ENCODE results near the gene BMPR2.
"Not testable (repeated sequence)": the region's sequence is repeated elsewhere in the genome, so short reads cannot be mapped to it uniquely, and the experiment has no call there.

The BMPR2 gene

DNA sequence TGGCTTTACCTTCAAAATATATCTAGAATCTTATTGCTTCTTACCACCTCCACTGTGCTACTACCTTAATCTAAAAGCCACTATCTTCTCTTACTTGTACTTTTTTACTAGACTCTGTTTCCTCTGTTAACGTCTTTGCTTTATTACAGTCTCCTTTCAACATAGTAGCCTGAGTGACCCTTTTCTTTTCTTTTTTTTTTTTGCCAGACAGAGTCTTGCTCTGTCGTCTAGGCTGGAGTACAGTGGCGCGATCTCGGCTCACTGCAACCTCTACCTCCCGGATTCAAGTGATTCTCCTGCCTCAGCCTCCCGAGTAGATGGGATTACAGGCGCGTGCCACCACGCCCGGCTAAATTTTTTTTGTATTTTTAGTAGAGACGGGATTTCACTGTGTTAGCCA lies 10.4 kb downstream of the BMPR2 start:
- H2AK5ac ChIP-seq (ENCODE audit: low read length); H3K4me1 ChIP-seq (ENCODE audit: control insufficient read depth, low read depth, low read length); H3K4ac ChIP-seq (ENCODE audit: low read depth, low read length); H3K56ac ChIP-seq (ENCODE audit: low read length); H3K79me1 ChIP-seq (ENCODE audit: low read length); H3K4me3 ChIP-seq (ENCODE audit: low read length); H3K4me2 ChIP-seq (ENCODE audit: low read length); H3K18ac ChIP-seq (ENCODE audit: low read length); H2BK15ac ChIP-seq (replicated peaks; ENCODE audit: low read depth); H3K23ac ChIP-seq (ENCODE audit: low read length); H3K9ac ChIP-seq (ENCODE audit: low read length); H4K8ac ChIP-seq (ENCODE audit: low read depth, low read length); H2BK5ac ChIP-seq (ENCODE audit: low read length); H2BK120ac ChIP-seq (ENCODE audit: low read depth, low read length); H4K5ac ChIP-seq (ENCODE audit: low read length); H3K36me3 ChIP-seq (ENCODE audit: control insufficient read depth, insufficient read depth, low read length); H3K27ac ChIP-seq (ENCODE audit: low read depth, low read length); DNase-seq; H3K27me3 ChIP-seq (ENCODE audit: insufficient read depth, low read length, poor library complexity): not testable (repeated sequence)
- no CpG with 5 or more reads among the region's 12 CpGs for WGBS (ENCODE audit: extremely low coverage, insufficient coverage, low lambda C conversion rate)
- peaks cover 83% of the 10 kb centered on the region for H3K79me2 ChIP-seq (ENCODE audit: control insufficient read depth, insufficient read depth, low read length)

DNA sequence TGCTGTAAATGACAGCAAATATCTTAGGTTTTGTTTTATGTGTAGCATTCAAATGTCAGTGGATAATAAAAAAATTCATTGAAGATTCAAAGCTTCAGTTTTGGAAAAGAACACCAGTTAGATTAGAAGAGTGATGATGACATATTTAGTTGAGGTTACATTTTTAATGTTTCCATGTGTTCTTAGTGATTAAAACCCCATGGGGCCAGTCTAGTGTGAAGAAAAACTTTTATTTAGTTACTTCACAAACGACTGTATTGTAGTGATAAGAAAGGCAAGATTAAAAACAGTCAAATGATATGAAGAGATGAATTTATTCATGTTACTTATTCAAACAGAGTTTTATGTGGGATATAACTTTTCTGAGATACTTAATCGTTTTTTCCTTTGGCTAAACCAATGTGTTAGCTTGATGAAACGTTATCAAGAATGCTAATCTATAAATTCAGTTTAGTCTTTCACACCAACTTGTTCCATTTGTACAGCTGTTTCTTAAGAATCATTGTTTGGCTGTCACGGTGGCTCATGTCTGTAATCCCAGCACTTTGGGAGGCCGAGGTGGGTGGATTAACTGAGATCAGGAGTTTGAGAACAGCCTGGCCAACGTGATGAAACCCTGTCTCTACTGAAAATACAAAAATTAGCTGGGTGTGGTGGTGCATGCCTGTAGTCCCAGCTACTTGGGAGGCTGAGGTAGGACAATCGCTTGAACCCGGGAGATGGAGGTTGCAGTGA lies 11.6 kb downstream of the BMPR2 start:
- no peak overlapping the region for H3K23ac ChIP-seq (ENCODE audit: low read length)
- no peak overlapping the region for H3K27ac ChIP-seq (ENCODE audit: low read depth, low read length)
- H4K5ac ChIP-seq (ENCODE audit: low read length): no peak overlapping the region
- no CpG with 5 or more reads among the region's 8 CpGs for WGBS (ENCODE audit: extremely low coverage, insufficient coverage, low lambda C conversion rate)
- H3K4ac ChIP-seq (ENCODE audit: low read depth, low read length): no peak overlapping the region
- H3K4me3 ChIP-seq (ENCODE audit: low read length): no peak overlapping the region
- peaks cover 81% of the 10 kb centered on the region for H3K79me2 ChIP-seq (ENCODE audit: control insufficient read depth, insufficient read depth, low read length)
- no peak overlapping the region for H3K56ac ChIP-seq (ENCODE audit: low read length)
- no peak overlapping the region for H2AK5ac ChIP-seq (ENCODE audit: low read length)
- no peak for DNase-seq
- no peaks in the 10 kb centered on the region for H3K36me3 ChIP-seq (ENCODE audit: control insufficient read depth, insufficient read depth, low read length)
- no peak overlapping the region for H2BK5ac ChIP-seq (ENCODE audit: low read length)
- no peaks in the 10 kb centered on the region for H3K79me1 ChIP-seq (ENCODE audit: low read length)
- H2BK15ac ChIP-seq (replicated peaks; ENCODE audit: low read depth): no peak overlapping the region
- no peak overlapping the region for H3K4me2 ChIP-seq (ENCODE audit: low read length)
- no peak overlapping the region for H3K9ac ChIP-seq (ENCODE audit: low read length)
- no peak overlapping the region for H3K18ac ChIP-seq (ENCODE audit: low read length)
- no peaks in the 10 kb centered on the region for H3K27me3 ChIP-seq (ENCODE audit: insufficient read depth, low read length, poor library complexity)
- H3K4me1 ChIP-seq (ENCODE audit: control insufficient read depth, low read depth, low read length): no peaks in the 10 kb centered on the region
- no peak overlapping the region for H2BK120ac ChIP-seq (ENCODE audit: low read depth, low read length)
- H4K8ac ChIP-seq (ENCODE audit: low read depth, low read length): no peak overlapping the region

DNA sequence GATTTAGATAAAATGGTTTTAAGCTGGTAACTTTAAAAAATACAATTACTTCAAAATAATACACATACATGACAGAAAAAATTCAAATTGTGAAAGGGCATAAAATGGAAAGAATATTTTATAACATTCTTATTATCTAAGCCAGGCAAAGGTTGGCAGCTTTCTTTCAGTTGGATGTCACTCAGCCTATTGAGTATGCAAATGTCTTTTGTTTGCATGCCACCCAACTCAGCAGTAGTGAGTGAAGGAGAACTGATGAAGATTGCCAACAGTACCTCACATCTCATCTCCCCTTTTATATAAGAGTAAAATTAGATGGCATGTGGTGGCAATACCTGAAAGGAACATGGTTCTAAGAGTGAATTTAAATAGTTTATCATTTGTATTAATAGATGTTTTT lies 24.8 kb downstream of the BMPR2 start:
- H3K4ac ChIP-seq (ENCODE audit: low read depth, low read length): no peak overlapping the region
- no peak overlapping the region for H2BK120ac ChIP-seq (ENCODE audit: low read depth, low read length)
- H3K4me2 ChIP-seq (ENCODE audit: low read length): no peak overlapping the region
- no peaks in the 10 kb centered on the region for H3K36me3 ChIP-seq (ENCODE audit: control insufficient read depth, insufficient read depth, low read length)
- no peak overlapping the region for H3K18ac ChIP-seq (ENCODE audit: low read length)
- peaks cover 65% of the 10 kb centered on the region for H3K79me2 ChIP-seq (ENCODE audit: control insufficient read depth, insufficient read depth, low read length)
- no peak overlapping the region for H4K5ac ChIP-seq (ENCODE audit: low read length)
- H3K56ac ChIP-seq (ENCODE audit: low read length): no peak overlapping the region
- H2BK15ac ChIP-seq (replicated peaks; ENCODE audit: low read depth): no peak overlapping the region
- no peak overlapping the region for H3K27ac ChIP-seq (ENCODE audit: low read depth, low read length)
- no peak overlapping the region for H4K8ac ChIP-seq (ENCODE audit: low read depth, low read length)
- no peak overlapping the region for H3K4me3 ChIP-seq (ENCODE audit: low read length)
- no peak overlapping the region for H3K9ac ChIP-seq (ENCODE audit: low read length)
- no peak overlapping the region for H2BK5ac ChIP-seq (ENCODE audit: low read length)
- no peak for DNase-seq
- no peak overlapping the region for H2AK5ac ChIP-seq (ENCODE audit: low read length)
- H3K27me3 ChIP-seq (ENCODE audit: insufficient read depth, low read length, poor library complexity): no peaks in the 10 kb centered on the region
- H3K4me1 ChIP-seq (ENCODE audit: control insufficient read depth, low read depth, low read length): no peaks in the 10 kb centered on the region
- no peak overlapping the region for H3K23ac ChIP-seq (ENCODE audit: low read length)
- H3K79me1 ChIP-seq (ENCODE audit: low read length): peaks cover 1% of the 10 kb centered on the region

DNA sequence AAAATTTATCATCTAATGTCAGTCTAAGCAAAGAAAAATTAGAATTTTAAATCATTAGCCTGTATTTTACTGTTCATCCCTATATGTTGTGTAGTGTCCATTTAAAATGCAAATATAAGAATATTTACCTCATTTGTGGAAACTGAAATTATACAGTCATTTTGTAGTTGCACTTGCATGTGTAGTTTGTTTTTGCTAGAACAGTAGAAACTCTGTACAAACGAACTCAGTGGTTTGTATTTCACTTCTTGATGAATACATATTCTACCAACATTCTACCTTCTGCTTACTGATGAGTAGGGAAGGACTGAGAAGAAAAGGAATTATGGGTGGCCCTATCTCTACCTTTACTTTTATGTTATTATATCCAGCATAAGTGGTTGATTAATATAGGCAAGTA lies 29.7 kb downstream of the BMPR2 start:
- Histone ChIP-seq H3K79me1 (ENCODE audit: low read length) (no peaks in the 10 kb centered on the region), H3K27ac (ENCODE audit: low read depth, low read length) (no peak overlapping the region), H4K8ac (ENCODE audit: low read depth, low read length) (no peak overlapping the region), H2AK5ac (ENCODE audit: low read length) (no peak overlapping the region), H3K4me2 (ENCODE audit: low read length) (no peak overlapping the region), H2BK120ac (ENCODE audit: low read depth, low read length) (no peak overlapping the region), H2BK5ac (ENCODE audit: low read length) (no peak overlapping the region), H3K4me1 (ENCODE audit: control insufficient read depth, low read depth, low read length) (no peaks in the 10 kb centered on the region), H3K56ac (ENCODE audit: low read length) (no peak overlapping the region), H3K27me3 (ENCODE audit: insufficient read depth, low read length, poor library complexity) (no peaks in the 10 kb centered on the region), H3K18ac (ENCODE audit: low read length) (no peak overlapping the region), H4K5ac (ENCODE audit: low read length) (no peak overlapping the region), H3K4me3 (ENCODE audit: low read length) (no peak overlapping the region), H3K23ac (ENCODE audit: low read length) (no peak overlapping the region), H3K36me3 (ENCODE audit: control insufficient read depth, insufficient read depth, low read length) (no peaks in the 10 kb centered on the region), H3K9ac (ENCODE audit: low read length) (no peak overlapping the region), H2BK15ac (replicated peaks; ENCODE audit: low read depth) (no peak overlapping the region), H3K4ac (ENCODE audit: low read depth, low read length) (no peak overlapping the region), H3K79me2 (ENCODE audit: control insufficient read depth, insufficient read depth, low read length) (peaks cover 70% of the 10 kb centered on the region)
- WGBS (ENCODE audit: extremely low coverage, insufficient coverage, low lambda C conversion rate): no CpG with 5 or more reads among the region's 1 CpG
- no peak for DNase-seq

DNA sequence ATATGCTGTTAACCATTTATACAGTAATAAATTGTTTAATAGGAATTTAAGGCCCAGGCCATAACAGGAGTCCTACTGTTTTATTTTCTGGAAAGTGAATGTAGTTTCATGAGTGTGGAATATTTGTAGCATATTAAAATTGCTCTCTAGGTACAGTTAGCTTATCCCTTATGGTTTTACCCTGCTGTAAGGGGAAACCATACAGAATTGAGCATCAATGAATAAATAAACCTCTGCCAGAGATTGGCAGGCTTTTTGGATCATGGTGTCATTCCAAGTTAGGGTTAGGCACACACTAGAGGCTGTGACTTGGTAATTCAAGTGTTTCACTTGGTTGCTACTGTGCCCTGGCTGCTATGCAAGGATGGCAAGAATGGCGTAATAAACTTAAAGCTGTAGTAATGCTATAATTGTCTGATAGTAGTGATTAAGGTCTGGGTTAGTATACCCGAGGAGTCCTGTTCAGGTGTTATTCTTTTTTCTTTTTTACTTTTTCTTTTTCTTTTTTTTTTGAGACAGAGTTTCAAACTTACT lies 30.4 kb downstream of the BMPR2 start:
- no CpG with 5 or more reads among the region's 2 CpGs for WGBS (ENCODE audit: extremely low coverage, insufficient coverage, low lambda C conversion rate)
- Histone ChIP-seq H3K4ac (ENCODE audit: low read depth, low read length) (no peak overlapping the region), H3K27me3 (ENCODE audit: insufficient read depth, low read length, poor library complexity) (no peaks in the 10 kb centered on the region), H2BK15ac (replicated peaks; ENCODE audit: low read depth) (no peak overlapping the region), H3K23ac (ENCODE audit: low read length) (no peak overlapping the region), H3K36me3 (ENCODE audit: control insufficient read depth, insufficient read depth, low read length) (no peaks in the 10 kb centered on the region), H2AK5ac (ENCODE audit: low read length) (no peak overlapping the region), H2BK120ac (ENCODE audit: low read depth, low read length) (no peak overlapping the region), H4K8ac (ENCODE audit: low read depth, low read length) (no peak overlapping the region), H3K4me2 (ENCODE audit: low read length) (no peak overlapping the region), H3K4me1 (ENCODE audit: control insufficient read depth, low read depth, low read length) (no peaks in the 10 kb centered on the region), H3K27ac (ENCODE audit: low read depth, low read length) (no peak overlapping the region), H3K18ac (ENCODE audit: low read length) (no peak overlapping the region), H3K79me1 (ENCODE audit: low read length) (peaks cover 2% of the 10 kb centered on the region), H2BK5ac (ENCODE audit: low read length) (no peak overlapping the region), H3K9ac (ENCODE audit: low read length) (no peak overlapping the region), H3K79me2 (ENCODE audit: control insufficient read depth, insufficient read depth, low read length) (peaks cover 74% of the 10 kb centered on the region), H3K4me3 (ENCODE audit: low read length) (no peak overlapping the region), H4K5ac (ENCODE audit: low read length) (no peak overlapping the region), H3K56ac (ENCODE audit: low read length) (no peak overlapping the region)
- no peak for DNase-seq

All from mesendoderm (in vitro differentiated cells).